ENCODE data around the gene KCNQ2.

Gene KCNQ2

GRCh38 chr20:63454731-63455567 lies 17.5 kb downstream of the KCNQ2 start:
- DNase-seq (ENCODE audit: low read depth in 2 of 2) = no peak

DNA sequence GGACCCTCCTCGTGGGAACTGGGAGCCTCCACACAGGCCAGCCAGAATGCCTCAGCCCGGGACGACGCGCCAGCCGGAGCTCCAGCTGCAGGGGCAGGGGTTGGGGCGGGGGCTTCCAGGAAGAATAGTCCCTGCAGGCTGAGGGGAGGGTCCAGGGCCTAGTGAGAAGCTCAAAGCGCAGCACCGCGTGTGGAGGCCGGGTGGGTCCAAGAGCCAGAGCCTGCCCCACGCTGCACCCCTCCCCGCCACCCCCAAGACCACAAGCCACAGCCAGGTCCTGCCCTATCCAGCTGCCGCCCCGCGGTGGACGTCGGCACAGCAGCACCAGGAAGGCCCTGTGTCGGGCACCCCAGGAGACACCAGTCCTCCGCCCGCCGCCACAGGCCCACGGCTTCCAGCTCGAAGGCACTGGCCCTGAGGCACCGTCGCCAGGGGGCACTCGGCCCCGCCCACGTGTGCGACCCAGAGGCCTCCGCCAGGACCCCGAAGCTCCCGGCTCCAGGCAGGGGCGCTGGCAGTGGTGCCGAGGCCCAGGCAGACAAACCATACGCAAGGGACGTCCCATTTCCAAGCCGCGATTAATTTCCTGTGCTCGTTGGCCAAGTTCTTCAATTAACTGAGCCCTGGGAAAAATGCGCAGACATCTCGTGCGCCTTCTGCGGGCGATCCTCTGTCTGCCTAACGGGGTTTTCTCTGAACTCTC lies 19.5 kb downstream of the KCNQ2 start:
- DNase-seq (ENCODE audit: low read depth in 2 of 2) = no peak

DNA sequence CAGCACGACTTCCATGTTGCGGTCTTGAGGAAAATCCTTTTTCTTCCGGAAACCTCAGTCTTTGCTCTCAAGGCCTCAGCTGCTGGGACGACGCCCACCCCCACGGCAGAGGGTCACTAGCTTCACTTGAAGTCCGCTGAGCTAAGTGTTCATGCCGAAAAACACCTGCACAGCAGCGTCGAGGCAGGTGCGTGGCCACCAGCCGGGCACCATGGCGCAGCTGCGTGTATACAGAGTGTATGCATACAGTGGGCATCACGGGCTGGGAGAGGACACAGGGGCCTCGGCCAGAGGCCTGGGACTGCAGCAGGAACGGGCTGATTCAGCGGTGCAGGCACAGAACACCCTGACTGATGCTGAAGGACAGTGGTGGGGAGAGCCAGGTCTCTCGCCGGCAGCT lies 20.1 kb downstream of the KCNQ2 start:
- no peak for DNase-seq (ENCODE audit: low read depth in 2 of 2)

- no peak for DNase-seq (ENCODE audit: low read depth in 2 of 2)
Measured at GRCh38 chr20:63451821-63452220, 20.6 kb downstream of the KCNQ2 start.

GRCh38 chr20:63449796-63450730 lies 22.4 kb downstream of the KCNQ2 start:
- DNase-seq (ENCODE audit: low read depth in 2 of 2) = no peak

DNA sequence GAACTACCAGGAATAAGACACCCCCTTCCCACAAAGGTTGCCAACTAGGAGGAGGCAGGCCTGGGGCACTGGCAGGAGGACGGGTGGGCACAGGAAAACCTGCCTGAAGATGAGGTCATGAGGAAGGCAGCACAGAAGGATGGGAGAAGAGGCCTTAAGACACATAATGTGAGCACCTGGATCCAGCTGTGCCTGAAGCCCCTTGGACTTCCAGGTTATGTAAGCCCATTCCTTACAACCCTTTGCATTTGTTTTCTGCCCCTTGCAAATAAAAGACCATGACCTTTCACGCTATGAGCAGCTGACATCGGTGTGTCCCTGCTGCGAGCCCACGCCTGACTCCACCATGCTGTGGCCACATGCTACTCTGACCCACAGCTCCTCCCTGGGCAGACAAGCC lies 23.4 kb downstream of the KCNQ2 start:
- no peak for DNase-seq (ENCODE audit: low read depth in 2 of 2)

GRCh38 chr20:63448031-63448430 lies 24.4 kb downstream of the KCNQ2 start:
- no peak for DNase-seq (ENCODE audit: low read depth in 2 of 2)

- no peak for DNase-seq (ENCODE audit: low read depth in 2 of 2)
Measured at GRCh38 chr20:63447320-63447719, 25.1 kb downstream of the KCNQ2 start.

- DNase-seq (ENCODE audit: low read depth in 2 of 2) = no peak
Measured at GRCh38 chr20:63446216-63447024, 26.0 kb downstream of the KCNQ2 start.

DNA sequence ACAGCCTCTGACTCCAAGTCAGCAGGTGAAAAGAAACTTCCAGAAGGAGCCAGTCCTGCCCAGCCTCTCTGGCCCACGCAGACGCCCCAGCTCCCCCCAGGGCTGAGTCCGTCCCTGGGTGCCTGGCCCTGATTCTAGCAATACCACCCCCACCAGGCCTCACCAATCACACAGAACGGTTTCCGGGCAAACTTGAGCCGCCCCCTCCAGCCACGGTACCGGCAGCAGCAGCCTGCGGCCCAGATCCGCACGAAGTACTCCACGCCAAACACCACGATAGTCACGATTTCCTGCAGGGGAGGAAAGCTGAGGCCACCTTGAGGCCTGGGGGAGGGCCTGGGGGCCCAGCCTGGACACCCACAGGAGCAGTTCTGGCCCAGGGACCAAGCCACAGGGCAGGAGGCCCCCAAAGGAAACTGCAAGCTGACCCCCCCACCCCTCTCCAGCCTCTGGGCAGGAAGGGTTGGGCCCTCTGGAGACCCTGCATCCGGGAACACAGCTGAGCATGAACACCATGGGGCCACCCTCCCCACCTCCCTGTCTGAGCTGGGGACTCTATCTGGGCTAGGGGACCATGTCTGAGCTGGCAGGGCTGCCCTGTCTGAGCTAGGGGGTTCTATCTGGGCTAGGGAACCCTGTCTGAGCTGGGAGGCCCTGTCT lies 27.2 kb downstream of the KCNQ2 start:
- no peak for DNase-seq (ENCODE audit: low read depth in 2 of 2)

GRCh38 chr20:63444548-63444947 lies 27.9 kb downstream of the KCNQ2 start:
- DNase-seq (ENCODE audit: low read depth in 2 of 2) = no peak

- no peak for DNase-seq (ENCODE audit: low read depth in 2 of 2)
Measured at GRCh38 chr20:63443606-63444395, 28.7 kb downstream of the KCNQ2 start.

DNA sequence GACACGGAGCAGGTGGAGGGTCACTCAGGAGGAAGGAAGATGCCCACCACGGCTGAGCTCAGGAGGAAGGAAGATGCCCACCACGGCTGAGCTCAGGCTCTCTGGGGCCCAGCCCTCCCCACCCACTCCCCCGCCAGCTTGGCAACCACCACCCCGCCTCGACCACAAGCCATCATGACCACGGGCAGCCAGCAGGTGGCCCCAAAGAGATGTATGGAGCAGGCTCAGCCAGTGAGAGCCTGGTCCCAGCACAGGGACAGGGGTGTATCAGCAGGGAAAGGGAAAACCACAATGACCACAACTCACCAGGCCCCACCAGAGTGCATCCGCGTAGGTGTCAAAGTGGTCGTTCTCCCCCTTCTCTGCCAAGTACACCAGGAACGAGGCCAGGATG lies 30.4 kb downstream of the KCNQ2 start:
- peak; percentile 41 to 65 for DNase-seq (ENCODE audit: low read depth in 2 of 2)

- DNase-seq (ENCODE audit: low read depth in 2 of 2) = peak in 1 of 2 donors; percentile 12
Measured at GRCh38 chr20:63441136-63442099, 31.0 kb downstream of the KCNQ2 start.

GRCh38 chr20:63440366-63440955 lies 32.0 kb downstream of the KCNQ2 start:
- no peak for DNase-seq (ENCODE audit: low read depth in 2 of 2)

GRCh38 chr20:63439866-63440265 lies 32.6 kb downstream of the KCNQ2 start:
- DNase-seq (ENCODE audit: low read depth in 2 of 2) = no peak

DNA sequence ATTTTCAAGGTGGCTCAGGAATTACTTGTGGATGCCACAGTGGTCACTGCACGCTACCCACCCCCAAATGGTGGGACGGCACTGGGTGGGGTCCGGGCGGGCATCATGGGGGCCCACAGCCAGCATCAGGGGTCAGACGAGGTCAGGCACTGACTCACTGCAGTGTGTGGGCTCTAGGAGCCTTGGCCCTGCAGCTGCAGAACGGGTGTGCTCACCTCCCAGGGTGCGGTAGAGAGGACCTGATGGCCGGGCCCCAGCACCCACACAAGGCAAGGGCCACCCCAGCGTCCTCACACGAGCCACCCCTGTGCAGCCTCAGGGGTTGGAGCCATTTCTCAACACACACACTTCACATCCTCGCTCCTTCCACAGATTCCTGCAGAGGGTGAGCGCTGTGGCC lies 34.3 kb downstream of the KCNQ2 start:
- DNase-seq (ENCODE audit: low read depth in 2 of 2) = no peak

DNA sequence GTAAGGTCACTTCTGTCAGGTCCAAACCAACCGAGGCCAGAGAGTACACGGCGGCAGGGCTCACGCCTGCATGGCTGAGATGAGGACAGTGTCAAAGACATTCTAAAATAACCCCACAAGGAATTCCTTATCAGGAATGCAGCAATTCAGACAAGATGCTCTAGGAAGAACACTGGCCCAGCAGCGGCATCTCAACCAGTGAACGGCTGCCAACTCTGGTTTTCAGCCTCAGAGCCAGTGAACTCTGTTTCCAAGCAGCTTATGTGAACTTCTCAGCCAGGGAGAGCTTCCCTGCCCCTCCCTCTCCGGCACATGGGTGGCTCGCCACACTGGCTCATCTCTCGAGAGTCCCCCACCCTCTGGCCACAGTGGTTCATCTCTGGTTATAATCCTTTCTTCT lies 36.9 kb downstream of the KCNQ2 start:
- DNase-seq (ENCODE audit: low read depth in 2 of 2) = no peak

All from activated CD4-positive, alpha-beta T cell treated with anti-CD3 and anti-CD28 coated beads for 24 hours (primary cell).